ENCODE data around the gene FBXL20. TPM values are rescaled to one million over a fixed set of nuclear protein-coding genes. Genes with fewer than 3 reads are reported as not detected.
"Not testable (repeated sequence)": the region's sequence is repeated elsewhere in the genome, so short reads cannot be mapped to it uniquely, and the experiment has no call there.

Gene FBXL20
- total RNA-seq (2014; rRNA removed; shearing (Covaris generic)), result 8.0 and 9.8 TPM in 2 replicates
- 6.0 and 6.4 TPM in 2 replicates for polyA plus RNA-seq (2015; cell fraction: cytosol; rRNA removed)
- polyA plus RNA-seq (2015; cell fraction: nucleus; rRNA removed), result 7.0 and 8.8 TPM in 2 replicates

- in situ Hi-C loops (cut with HindIII; ENCODE audit: low pct_unique_long_range_greater_than_20kb, low sequenced_read_pairs), result no loop called here
- DNase-seq (ENCODE audit: low read depth, low spot score), result peak; percentile 93
Observed at GRCh38 chr17:39401412-39402243, at the start of gene FBXL20. Gene FBXL20, minus strand, starts transcription at chr17:39401626. Its CDS starts 224 bp downstream, at chr17:39401402.

GRCh38 chr17:39450847-39451581, 49.6 kb upstream of the FBXL20 start, which contains the start of gene MED1:
Gene MED1, minus strand, starts transcription at chr17:39451263. Its CDS starts 201 bp downstream, at chr17:39451062.
- peak; percentile 99 for DNase-seq (ENCODE audit: low read depth, low spot score)
- in situ Hi-C loops (cut with HindIII; ENCODE audit: low pct_unique_long_range_greater_than_20kb, low sequenced_read_pairs), result no loop called here

DNA sequence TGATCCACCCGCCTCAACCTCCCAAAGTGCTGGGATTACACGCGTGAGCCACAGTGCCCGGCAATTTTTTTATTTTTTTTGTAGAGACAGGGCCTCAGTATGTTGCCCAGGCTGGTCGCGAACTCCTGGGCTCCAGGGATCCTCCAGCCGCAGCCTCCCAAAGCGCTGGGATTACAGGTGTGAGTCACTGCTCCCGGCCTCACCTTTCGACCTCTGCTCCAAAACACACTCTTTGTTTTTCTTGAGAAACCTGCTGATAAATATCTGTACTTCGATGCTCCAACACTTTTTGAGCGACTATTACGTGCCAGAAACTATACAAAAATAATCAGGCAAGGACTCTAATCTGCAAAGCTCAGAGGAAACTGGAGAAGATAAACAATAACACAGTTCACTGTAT, 48.6 kb upstream of the FBXL20 start:
- no peak for DNase-seq (ENCODE audit: low read depth, low spot score)
- in situ Hi-C loops (cut with HindIII; ENCODE audit: low pct_unique_long_range_greater_than_20kb, low sequenced_read_pairs), result no loop called here

GRCh38 chr17:39447561-39447960, 46.1 kb upstream of the FBXL20 start:
- in situ Hi-C loops (cut with HindIII; ENCODE audit: low pct_unique_long_range_greater_than_20kb, low sequenced_read_pairs), result no loop called here

GRCh38 chr17:39443326-39443725, 41.9 kb upstream of the FBXL20 start:
- no peak for DNase-seq (ENCODE audit: low read depth, low spot score)

More at GRCh38 chr17:39447561-39447960, 46.1 kb upstream of the FBXL20 start:
- DNase-seq (ENCODE audit: low read depth, low spot score), result no peak

DNA sequence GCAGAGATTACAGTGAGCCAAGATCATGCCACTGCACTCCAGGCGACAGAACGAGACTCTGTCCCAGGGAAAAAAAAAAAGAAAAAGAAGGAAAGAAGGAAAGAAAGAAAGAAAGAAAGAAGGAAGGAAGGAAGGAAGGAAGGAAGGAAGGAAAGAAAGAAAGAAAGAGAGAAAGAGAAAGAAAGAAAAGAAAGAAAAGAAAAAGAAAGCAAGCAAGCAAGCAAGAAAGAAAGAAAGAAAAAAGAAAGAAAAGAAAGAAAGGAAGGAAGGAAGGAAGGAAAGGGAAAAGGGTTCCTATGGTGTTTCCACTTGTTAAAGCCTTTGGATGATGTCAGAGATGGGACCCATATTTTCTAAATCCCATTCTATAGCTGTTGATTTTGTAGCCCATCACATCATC, 38.4 kb upstream of the FBXL20 start:
- DNase-seq (ENCODE audit: low read depth, low spot score); in situ Hi-C loops (cut with HindIII; ENCODE audit: low pct_unique_long_range_greater_than_20kb, low sequenced_read_pairs): not testable (repeated sequence)

More at GRCh38 chr17:39443326-39443725, 41.9 kb upstream of the FBXL20 start:
- in situ Hi-C loops (cut with HindIII; ENCODE audit: low pct_unique_long_range_greater_than_20kb, low sequenced_read_pairs), result no loop called here

- in situ Hi-C loops (cut with HindIII; ENCODE audit: low pct_unique_long_range_greater_than_20kb, low sequenced_read_pairs), result no loop called here
- DNase-seq (ENCODE audit: low read depth, low spot score), result no peak
Observed at GRCh38 chr17:39429600-39429999, 28.2 kb upstream of the FBXL20 start.

- no peak for DNase-seq (ENCODE audit: low read depth, low spot score)
- in situ Hi-C loops (cut with HindIII; ENCODE audit: low pct_unique_long_range_greater_than_20kb, low sequenced_read_pairs), result no loop called here
Observed at GRCh38 chr17:39416141-39416540, 14.7 kb upstream of the FBXL20 start.

DNA sequence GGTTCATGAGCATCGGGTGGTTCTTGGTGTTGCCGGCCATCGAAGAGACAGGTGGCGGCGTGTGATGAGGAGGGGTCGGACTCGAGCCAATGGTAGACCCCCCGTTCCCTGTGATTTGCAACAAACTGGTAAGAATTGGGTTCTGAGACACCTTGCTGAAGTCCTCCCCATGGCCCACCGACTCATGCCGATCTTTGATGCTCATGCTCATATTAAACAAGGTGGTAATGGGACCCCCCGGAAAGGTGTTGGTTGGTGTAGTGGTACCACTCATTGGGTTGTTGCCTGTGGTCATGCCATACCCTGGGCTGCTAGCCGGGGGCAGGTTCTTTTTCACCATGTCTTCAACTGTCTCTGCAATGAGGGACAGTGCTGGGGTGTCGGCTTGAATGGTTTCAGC, 8.9 kb upstream of the FBXL20 start:
- DNase-seq (ENCODE audit: low read depth, low spot score), result no peak
- in situ Hi-C loops (cut with HindIII; ENCODE audit: low pct_unique_long_range_greater_than_20kb, low sequenced_read_pairs), result no loop called here

DNA sequence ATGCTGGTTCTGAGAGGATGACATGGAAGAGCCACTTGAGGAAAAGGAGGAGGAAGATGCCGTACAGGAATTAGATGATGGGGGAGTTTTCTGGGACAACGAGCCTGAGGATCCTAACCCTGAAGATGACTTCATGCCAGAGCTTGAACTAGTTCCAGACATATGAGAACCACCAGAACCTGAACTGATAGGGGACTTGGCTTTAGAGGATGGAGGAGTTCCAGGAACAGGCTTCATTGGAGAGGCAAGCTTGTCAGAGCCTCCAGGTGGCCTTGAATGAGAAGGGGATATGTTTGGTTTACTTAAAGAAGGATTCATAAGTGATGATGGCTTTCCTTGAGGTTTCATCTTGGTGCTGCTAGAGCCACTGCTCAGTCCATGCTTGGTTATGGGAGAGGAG, 6.9 kb upstream of the FBXL20 start:
- no peak for DNase-seq (ENCODE audit: low read depth, low spot score)
- in situ Hi-C loops (cut with HindIII; ENCODE audit: low pct_unique_long_range_greater_than_20kb, low sequenced_read_pairs), result no loop called here

- DNase-seq (ENCODE audit: low read depth, low spot score), result no peak
- in situ Hi-C loops (cut with HindIII; ENCODE audit: low pct_unique_long_range_greater_than_20kb, low sequenced_read_pairs), result no loop called here
Observed at GRCh38 chr17:39406951-39407350, 5.5 kb upstream of the FBXL20 start.

DNA sequence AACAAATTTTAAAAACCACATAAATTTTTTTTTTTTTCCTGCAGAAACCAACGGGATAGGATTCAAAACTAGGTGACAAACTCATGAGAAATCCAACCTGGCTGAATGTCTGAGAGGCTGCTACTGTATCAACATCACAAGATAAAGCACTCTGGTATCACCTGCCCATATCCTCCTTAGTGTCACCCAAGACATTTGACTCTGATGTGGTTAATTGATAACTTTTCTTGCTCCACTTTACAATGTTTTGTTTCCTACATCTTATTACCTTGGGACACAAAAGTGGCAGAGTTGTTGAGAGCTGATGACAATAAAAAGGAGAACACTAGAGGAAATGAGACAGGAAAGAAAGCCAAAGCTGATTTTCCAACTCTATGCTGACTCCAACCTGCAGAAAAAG, 4.0 kb upstream of the FBXL20 start:
- in situ Hi-C loops (cut with HindIII; ENCODE audit: low pct_unique_long_range_greater_than_20kb, low sequenced_read_pairs), result no loop called here

GRCh38 chr17:39404542-39405378, 3.3 kb upstream of the FBXL20 start:
- in situ Hi-C loops (cut with HindIII; ENCODE audit: low pct_unique_long_range_greater_than_20kb, low sequenced_read_pairs), result no loop called here

More for the DNA sequence above, 4.0 kb upstream of the FBXL20 start:
- DNase-seq (ENCODE audit: low read depth, low spot score), result no peak

DNA sequence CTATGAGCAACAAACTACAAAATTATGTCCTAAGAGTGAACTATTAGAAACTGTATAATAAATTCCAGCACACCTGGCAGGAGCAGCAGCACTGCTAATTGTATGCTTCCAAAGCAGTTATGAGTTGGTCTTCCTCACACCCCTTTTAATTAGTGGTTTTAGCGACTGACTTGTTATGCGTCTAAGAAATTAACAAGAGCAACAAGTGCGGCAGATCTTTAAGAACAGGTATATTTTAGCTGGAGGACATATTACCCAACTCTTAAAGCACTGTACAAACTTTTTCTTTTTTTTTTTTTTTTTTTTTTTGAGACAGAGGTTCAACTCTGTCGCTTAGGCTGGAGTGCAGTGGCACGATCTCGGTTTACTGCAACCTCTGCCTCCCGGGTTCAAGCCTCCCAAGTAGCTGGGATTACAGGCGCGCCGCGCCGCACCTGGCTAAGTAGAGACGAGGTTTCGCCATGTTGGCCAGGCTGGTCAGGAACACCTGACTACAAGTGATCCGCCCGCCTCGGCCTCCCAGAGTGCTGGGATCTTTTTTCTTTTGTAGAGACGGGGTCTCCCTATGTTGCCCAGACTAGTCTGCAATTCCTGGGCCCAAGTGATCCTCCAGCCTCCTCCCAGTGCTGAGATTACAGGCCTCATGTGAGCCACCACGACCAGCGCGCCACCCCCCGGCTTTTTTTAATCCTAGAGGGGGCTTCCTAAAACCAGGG, 1.6 kb upstream of the FBXL20 start:
- in situ Hi-C loops (cut with HindIII; ENCODE audit: low pct_unique_long_range_greater_than_20kb, low sequenced_read_pairs), result no loop called here
- no peak for DNase-seq (ENCODE audit: low read depth, low spot score)

More at GRCh38 chr17:39404542-39405378, 3.3 kb upstream of the FBXL20 start:
- DNase-seq (ENCODE audit: low read depth, low spot score), result peak; percentile 20

- peak; percentile 96 for DNase-seq (ENCODE audit: low read depth, low spot score)
- in situ Hi-C loops (cut with HindIII; ENCODE audit: low pct_unique_long_range_greater_than_20kb, low sequenced_read_pairs), result no loop called here
Observed at GRCh38 chr17:39402244-39402889, 941 bp upstream of the FBXL20 start.

- in situ Hi-C loops (cut with HindIII; ENCODE audit: low pct_unique_long_range_greater_than_20kb, low sequenced_read_pairs), result no loop called here
- DNase-seq (ENCODE audit: low read depth, low spot score), result peak; percentile 20
Observed at GRCh38 chr17:39400547-39401411, 647 bp downstream of the FBXL20 start.

All from SK-MEL-5 (cell line).